GM21360 (cell line): ENCODE results near the gene COG1.
A peak's percentile ranks its signal among the peaks of the same experiment; 100 is the strongest.

ENCODE experiments used
- ATAC-seq: cut with Tn5 transposase; IDR thresholded peaks from one replicate; pipeline ENCODE4 v1.9.1; 2021; ENCODE audit warnings: mild to moderate bottlenecking, moderate library complexity; ENCODE audit not compliant: unreplicated experiment

COG1 gene

DNA sequence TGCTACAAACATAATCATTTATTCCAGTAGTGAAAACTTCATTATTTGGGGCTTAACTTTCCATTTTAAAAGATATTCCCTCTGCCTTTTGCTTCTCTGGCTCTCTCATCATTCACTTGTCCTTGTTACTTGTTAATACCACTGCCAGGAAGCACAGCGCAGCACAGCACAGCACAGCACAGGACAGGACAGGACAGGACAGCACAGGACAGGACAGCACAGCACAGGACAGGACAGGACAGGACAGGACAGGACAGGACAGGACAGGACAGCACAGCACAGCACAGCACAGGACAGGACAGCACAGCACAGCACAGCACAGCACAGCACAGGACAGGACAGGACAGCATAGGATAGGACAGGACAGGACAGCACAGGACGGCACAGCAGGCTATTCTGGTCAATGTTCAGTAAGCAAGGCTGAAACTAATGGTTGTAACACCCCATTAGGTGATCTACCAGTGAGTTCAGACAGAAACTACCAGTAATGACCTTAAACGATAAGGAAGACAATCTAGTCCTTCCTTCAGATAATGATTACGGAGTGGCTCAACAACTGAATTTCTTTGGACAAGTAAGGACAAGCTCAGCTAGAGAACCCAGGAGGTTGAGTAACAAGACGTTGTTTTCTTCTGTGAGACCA, 31.9 kb downstream of the COG1 start:
- no peak for ATAC-seq

DNA sequence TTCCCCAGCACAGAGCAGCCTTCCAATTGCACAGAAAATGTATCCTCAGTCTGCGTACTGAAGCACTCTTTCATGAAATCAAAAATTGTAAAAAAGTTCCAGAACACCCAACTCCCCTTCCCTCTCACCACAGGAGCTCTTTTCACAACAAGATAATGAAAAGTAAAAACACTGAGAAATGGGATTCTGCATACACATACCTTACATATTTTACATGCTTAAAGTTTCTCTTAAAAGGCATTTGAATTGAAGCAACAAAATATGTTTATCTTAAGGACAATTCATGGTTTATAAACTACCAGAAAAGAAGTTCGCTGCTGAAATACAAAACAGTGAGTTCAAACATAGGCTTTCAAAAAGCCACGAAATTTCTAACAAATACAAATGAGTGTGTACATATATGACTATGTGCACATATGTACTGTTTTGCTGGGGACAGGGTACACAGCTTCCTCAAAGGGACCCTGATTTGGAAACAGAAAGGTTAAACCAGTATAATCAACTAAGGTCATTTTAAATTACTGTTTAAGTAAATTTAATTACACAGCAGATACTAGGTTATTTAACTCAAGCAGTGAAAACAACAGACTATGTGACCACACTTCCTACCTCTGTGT, 33.8 kb downstream of the COG1 start:
- no peak for ATAC-seq

DNA sequence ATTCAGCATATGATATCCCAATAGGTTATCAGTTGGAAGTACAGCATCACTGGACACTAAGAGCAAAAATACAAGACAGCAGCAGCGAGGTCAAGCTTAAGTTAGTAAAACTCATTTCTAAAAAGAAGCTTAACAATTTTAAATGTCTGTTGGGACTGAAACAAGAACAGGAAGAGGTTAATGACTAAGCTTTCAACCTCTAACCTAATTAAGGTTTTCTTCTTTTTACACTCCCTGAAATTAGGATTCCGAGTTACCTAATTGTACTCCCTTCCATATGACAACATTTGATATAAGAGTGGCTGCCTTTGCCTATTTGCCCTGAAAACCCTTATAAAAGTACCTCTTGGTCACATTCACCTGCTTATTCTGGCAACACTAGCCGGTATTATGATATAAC, 34.5 kb downstream of the COG1 start:
- no peak for ATAC-seq

DNA sequence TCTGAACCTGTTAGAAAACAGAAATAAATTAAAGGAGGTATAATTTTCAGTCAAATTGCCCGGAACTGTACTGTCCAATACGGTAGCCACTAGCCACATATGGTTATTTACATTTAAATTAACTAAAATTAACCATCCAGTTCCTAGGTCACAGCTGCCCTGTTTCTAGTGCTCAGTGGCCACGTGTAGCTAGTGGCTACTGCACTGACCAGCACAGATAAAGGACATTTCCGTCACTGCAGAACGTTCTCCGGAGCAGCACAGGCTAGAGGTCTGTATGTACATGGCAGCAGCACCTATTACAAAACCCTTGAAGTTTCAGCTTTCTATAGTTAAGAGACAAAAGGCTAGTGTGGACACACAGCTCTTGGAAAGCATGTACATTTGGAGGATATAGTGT, 35.1 kb downstream of the COG1 start:
- no peak for ATAC-seq

DNA sequence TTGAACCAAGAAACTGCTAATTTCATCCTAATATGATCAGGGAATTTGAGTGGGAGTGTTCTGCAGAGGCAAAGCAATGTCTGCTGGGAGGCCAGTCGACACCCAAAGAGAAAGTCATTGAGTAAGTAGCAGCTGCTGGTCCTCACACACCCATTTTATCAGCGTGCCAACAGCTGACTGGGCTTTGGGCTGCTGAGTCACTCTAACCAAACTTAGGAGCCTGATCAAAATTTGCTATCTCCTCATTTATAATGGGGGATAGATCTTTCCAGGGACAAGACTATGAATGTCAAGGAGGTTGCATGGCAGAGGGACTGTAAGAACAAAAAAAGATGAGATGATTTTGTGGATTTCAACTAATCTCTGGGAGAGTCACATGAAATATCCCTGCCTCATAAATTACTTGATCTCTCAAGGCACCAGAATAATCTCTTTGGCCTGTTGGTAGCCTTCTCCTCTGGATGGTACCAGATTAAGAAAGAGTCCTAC, 35.9 kb downstream of the COG1 start:
- no peak for ATAC-seq

DNA sequence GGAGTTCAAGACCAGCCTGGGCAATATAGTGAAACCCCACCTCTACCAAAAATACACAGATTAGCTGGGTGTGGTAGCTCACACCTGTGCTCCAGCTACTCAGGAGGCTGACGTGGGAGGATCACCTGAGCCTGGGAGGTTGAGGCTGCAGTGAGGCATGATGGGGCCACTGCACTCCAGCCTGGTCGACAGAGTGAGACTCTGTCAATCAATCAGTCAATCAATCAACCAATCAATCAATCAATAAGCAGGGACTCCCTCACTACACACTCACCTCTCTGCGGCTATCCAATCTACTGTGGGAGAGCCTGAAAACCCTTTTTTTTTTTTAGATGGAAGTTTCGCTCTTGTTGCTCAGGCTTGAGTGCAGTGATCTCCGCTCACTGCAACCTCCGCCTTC, 37.2 kb downstream of the COG1 start:
- ATAC-seq: no peak

DNA sequence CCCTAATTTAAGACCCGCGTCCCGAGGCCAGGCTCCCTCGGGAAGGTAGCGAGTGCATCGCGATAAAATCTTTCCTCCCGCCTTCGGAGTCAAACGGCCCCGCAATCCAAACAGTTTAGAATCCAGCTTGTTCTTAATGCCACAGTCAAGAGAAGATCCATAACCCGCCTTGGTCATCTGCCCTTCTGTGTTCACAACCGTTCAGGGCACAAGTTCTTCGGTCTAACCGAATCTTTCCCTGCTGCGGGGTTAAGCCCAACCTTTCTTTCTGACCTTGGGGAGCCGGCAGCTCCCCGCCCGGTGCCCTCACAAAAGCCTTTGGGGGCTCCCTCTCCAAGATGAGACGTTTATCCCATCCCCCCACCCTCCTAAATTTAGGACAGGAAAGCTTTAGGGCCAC, 38.5 kb downstream of the COG1 start:
- ATAC-seq: no peak

DNA sequence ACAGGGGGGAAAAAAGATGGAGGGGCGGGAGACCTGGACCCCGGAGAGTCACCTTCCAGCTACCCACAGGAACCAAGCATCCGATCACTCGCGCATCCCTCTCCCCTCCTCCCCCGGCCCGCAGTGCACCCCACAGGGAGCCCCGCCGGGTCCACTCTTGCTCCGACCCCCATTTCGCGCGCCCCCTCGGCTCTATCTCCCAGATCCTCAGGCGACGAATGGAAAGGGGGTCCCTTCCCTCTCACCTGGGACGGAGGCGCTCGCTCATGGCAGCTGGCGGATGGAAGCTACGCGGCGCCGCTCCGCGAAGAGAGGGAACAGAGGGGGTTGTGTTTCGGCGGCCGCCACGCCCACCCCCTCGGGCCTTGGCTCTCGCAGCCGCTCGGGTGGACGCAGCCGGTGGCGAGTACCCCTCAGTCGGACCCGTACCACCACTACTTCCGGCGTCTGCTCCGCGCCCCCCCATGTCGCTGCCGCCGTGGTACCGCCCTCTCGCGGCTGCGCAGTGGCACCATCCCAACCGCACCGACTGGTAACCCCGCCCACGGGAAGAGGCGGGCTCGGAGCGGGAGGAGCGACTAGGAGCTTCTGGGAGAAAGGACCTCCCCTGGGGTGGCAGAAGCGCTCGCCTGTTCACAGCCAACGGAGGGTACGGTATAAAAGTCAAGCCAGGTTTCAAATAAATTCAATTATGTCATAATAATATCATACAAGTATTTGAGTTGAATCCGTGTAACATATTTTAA, 39.2 kb downstream of the COG1 start:
- ATAC-seq: peak; percentile 78

DNA sequence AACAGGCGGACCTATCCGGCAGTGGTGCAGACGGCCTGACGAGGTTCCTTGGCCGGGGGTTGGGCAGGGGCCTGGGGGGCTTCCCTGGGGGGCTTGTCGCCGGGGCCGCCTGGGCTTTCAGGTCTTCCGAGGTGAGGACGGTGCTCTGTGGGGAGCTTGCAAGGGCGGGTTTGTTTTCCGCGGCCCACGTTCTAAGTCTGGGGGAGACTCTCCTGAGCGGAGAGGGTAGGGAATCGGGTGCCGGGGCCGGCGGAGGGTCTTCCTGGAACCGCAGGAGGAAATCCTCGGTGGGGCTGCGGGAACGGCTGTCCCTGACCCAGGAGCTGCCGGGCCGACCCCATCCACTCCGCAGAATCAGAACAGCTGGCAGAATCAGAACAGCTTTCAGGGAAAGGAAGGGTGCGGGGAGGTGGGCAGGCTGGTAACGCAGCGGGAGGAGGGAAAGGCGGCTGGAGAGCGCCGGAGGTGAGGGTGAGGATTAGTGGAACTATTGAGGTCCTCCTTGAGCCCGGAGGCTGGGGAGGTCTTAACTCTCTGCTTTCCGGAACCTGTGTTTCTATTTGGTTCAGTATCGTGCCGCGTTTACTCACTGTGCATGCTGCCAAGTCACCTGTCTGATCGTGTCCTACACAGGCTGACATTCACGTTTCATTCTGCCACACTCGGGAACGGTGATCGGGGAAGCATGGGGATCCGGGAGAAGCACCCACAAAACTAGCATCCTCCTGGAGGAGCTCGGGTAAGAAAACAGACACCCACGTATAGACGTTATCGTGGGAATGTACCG, 39.9 kb downstream of the COG1 start:
- peak; percentile 26 for ATAC-seq

DNA sequence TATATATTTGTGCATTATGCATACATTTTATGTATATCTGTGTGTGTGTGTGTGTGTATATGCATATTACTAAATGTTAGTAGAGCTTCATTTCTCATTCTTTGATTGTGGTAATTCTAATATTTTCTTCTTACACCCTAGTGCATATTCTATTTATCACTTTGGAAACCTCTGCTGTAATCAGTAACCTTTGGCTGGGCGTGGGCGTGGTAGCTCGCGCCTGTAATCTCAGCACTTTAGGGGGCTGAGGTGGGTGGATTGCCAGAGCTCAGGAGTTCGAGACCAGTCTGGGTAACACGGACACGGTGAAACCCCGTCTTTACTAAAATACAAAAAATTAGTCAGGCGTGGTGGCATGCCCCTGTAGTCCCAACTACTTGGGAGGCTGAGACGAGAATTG, 41.9 kb downstream of the COG1 start:
- ATAC-seq: no peak

DNA sequence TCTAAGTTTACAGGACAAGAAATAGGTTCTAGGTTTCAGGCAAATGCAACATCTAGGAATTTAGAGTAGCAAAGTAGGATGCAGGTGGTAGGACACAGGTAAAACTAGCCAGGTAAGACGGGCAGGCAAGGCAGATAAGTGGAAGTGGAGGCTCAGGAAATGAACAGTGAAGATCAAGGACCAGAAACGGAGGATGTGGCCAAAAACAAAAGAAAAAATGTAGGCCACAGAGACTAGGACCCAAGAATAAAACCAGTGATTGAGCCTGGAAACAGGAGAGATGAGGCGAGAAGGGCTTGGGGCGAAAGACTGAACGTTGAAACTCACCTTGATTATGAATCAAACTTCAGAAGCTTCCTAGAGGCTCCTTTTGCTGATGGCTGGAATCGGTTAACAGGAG, 44.9 kb downstream of the COG1 start:
- ATAC-seq: no peak

DNA sequence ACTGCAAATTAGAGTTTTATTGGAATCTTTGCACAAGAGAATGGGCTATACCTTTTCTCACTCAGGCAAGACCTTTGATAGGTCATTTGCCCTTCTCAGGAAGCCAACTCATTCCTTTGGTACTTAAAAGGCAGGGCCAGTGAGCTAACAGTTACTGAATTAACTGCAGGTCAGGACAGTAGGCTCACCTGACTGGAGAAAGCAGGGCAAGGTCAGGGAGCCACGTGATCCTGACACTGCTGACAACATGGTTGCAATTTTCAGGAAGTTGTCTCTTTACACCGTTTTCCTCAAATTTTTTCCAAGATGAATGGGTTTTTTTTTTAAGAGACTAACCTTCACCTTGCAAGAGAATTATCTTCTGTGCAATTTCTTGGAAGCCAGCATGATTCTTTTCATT, 47.7 kb downstream of the COG1 start:
- no peak for ATAC-seq

DNA sequence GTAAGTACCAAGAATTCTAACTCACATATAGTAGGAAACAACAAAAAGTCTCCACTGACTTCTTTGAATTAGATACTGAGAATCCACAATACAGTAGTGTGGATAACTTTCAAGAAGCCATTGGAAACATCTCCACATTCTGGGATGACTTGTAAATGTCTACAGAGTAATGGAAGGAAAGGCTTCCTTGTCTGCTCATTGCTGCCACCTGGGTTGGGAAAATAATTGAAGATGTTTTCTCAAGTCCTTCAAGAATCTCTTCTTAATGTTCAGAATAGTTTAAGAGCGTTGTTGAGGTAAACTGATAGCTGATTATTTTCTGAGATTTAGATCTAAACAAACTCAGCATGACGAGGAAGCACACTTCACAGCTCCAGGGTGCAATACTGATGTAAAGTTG, 54.9 kb downstream of the COG1 start:
- ATAC-seq: no peak

DNA sequence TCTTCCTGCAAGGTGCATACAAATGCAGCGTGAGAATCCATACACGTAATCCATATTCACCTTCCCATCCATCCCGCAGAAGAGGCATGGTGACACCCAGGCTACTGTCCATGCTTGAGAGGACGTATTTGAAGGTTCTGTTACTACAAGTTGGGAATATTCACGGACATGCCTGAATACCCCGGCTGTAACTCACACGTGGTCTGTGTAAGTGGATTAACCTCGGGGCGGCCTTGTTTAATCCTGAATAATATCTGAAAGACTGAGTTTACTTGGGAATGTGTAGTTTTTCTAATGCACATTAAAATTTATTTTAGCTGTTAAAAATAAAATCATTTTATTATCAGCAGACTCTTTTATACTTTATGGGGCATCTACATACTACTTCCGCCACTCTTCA, 55.7 kb downstream of the COG1 start:
- no peak for ATAC-seq

DNA sequence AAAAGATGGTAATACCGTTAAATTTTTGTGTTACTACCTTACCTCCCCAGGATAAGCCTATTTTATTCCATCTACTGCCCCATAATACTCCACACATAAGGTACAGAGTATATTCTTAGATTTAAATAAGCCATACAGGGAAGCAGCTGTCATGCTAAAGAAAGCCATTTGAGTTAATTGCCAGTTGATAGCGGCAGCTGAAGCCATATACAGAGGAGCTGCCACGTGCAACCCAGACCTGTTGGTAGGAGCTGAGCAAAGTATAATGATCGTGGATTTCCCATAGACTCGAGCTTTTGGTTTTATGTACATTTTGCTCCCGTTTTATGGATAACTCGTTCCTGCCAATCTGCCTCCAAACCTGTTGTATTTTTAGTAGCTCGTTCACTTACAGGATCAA, 56.8 kb downstream of the COG1 start:
- ATAC-seq: no peak

DNA sequence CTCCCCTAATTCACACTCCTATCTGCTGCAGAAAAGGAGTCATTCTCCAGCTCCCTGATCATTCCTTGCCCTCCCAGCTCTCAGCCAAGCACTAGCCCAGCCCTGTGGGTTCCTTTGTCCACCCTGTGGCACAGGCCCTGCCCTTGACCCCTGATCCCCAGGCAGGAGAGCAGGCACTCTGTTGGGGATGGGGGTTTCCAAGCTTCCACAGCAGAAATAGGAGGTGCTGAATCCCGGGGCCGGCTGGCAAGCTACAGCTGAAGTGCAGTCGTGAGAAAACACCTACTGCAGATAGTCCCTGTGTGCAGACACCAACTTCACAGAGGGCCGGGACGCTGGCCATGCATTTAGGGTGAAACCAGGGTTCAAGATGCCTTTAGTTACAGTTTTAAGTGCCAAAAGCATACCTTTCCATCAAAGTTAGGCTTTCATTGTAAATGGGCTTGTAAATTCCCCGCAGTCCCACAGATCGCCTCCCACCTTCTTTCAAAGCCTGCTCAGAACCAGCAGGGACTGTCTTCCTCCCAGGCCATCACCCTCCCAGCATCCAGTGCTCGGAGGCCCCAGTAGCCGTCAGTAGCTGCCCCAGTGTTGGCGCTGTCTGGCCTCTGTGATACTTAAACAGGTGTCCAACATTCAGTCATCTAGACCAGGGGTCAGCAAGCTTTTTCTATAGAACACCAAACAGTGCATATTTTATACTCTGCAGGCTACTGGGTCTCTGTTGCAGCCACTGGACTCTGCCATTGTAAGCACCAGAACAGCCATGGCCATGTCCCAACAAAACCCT, 58.2 kb downstream of the COG1 start:
- no peak for ATAC-seq

DNA sequence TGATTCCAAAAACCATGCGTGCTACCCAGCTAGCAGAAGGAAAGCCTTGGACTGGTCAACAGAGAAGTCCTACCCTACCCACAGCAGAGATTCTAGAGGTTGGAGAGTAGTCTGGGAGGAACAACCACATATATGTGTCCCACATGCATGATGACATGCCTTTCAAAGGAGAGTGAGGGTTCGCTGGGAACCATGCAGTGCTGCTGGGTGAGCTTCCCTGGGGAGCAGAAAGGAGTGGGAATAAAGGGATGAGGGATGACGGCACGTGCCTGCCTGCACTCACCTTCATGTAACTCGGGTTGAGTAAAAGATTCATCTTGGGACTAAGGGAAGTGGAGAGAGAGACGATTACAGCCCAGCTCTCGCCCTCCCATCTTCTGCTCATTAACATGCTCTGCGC, 59.0 kb downstream of the COG1 start:
- no peak for ATAC-seq

DNA sequence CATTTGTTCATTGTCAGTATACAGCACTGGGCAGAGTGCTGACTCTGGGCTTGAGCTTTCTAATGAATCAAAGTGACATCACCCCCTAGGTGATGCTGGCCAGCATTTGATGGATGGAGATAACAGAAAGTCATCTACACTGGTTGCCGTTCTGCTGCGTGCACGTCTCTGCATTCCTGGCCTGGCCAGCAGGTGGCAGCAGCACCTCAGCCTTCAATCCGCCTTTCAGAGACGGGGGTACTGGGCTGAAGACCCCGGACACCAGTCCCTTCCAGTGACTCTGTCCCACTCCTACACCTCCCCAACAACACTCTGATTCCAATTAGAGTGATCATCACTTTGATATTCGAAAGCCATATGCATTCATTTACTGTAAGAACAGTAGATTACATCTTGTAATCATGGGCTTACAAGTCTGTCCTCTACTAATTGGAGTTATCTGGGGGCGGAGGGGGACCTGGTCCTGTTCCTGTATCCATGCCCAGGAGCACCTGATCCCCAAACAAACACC, 62.9 kb downstream of the COG1 start:
- ATAC-seq: peak; percentile 67

DNA sequence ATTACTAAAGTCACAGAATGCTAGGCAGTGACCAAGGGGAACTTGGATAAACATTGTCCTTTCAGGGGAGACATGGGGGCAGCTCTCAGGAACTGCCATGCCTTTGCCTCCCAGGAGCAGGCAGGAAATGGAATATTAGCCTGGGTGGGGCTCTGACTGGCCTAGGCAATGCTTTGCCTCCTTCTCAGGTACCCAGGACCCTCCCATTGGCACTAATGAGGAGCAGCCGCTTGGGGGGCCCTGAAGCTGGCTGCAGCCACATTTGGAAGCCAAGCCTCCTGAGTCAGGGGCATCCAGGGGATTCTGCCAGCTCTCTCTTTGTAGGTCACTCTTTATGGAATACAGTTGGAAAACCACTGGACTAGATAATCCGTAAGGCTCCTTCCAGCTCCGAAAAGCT, 63.4 kb downstream of the COG1 start:
- ATAC-seq: no peak

DNA sequence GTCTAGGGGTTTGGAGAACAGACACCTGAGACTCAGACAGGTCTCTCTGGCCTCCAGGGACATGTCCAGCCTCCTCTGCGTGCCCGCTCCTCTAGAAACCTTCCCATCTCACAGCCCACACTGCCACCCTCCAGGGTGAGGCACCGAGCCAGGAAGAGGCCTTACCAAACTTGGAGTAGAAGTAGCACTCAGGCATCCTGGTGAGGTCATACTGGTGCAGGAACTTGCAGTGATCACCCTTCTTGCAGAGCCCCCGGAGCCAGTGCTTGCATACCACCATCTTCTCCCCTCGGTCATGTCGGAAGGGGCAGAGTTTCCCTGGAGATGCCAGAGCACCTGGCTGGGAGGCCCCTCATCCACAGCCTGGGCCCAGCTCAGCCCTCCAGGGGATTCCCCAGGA, 64.7 kb downstream of the COG1 start:
- ATAC-seq: no peak
